ENCODE data around the gene ITFG1. TPM values are rescaled to one million over a fixed set of nuclear protein-coding genes. Genes with fewer than 3 reads are reported as not detected.

The ITFG1 gene
- total RNA-seq, 2 experiments from 2014 or later, result 18.0 to 18.5 TPM

- TF ChIP-seq, protein P1, sequence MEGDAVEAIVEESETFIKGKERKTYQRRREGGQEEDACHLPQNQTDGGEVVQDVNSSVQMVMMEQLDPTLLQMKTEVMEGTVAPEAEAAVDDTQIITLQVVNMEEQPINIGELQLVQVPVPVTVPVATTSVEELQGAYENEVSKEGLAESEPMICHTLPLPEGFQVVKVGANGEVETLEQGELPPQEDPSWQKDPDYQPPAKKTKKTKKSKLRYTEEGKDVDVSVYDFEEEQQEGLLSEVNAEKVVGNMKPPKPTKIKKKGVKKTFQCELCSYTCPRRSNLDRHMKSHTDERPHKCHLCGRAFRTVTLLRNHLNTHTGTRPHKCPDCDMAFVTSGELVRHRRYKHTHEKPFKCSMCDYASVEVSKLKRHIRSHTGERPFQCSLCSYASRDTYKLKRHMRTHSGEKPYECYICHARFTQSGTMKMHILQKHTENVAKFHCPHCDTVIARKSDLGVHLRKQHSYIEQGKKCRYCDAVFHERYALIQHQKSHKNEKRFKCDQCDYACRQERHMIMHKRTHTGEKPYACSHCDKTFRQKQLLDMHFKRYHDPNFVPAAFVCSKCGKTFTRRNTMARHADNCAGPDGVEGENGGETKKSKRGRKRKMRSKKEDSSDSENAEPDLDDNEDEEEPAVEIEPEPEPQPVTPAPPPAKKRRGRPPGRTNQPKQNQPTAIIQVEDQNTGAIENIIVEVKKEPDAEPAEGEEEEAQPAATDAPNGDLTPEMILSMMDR (IDR thresholded peaks at IDR 0.05), result no peak
- H3K27me3 Mint-ChIP-seq, result no peaks in the 10 kb centered on the region
These were observed 44.0 kb downstream of the ITFG1 start for GRCh38 chr16:47416869-47417268.

DNA sequence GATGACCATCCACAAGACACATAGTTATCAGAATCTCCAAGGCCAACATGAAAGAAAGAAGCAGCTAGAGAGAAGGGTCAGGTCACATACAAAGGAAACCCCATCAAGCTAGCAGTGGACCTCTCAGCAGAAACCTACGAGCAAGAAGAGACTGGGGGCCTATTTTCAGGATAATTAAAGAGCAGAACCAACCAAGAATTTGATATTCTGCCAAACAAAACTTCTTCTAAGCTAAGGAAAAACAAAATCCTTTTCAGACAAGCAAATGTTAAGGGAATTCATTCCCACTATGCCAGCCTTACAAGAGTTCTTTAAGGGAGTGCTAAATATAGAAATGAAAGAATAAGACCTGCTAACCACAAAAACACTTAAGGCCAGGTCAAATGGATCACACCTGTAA lies 47.8 kb downstream of the ITFG1 start:
- Mint-ChIP-seq H3K27ac (no peak overlapping the region), H3K27me3 (no peaks in the 10 kb centered on the region), H3K36me3 (ENCODE audit: low read depth) (peaks cover 65% of the 10 kb centered on the region), H3K4me3 (no peak overlapping the region), H3K4me1 (ENCODE audit: low read depth) (peaks cover 37% of the 10 kb centered on the region), H3K9me3 (no peaks in the 10 kb centered on the region)
- no peaks in the 10 kb centered on the region for H3K27me3 ChIP-seq (ENCODE audit: control insufficient read depth in 1 of 2, insufficient read depth in 2 of 2, low read length in 2 of 2)
- TF ChIP-seq, protein P1 (IDR thresholded peaks at IDR 0.05), result no peak
- H3K9me3 ChIP-seq (ENCODE audit: control insufficient read depth in 1 of 2, insufficient read depth in 1 of 2, low read length in 2 of 2), result no peaks in the 10 kb centered on the region
- H3K4me3 ChIP-seq (ENCODE audit: low read length), result no peak overlapping the region
- ChIA-PET CTCF (no interaction called here), POLR2A (no interaction called here)
- DNase-seq (no peak), ATAC-seq (ENCODE audit: poor library complexity) (no peak)
- H3K36me3 ChIP-seq (ENCODE audit: insufficient read depth, low read length), result no peaks in the 10 kb centered on the region
- peaks cover 11% of the 10 kb centered on the region for H3K4me1 ChIP-seq (ENCODE audit: insufficient read depth, low read length)
- intact Hi-C loops (cut with DNase I, micrococcal nuclease), result no loop called here
- H3K27ac ChIP-seq (ENCODE audit: low read depth in 1 of 2, low read length in 2 of 2), result no peak overlapping the region

More at GRCh38 chr16:47416869-47417268, 44.0 kb downstream of the ITFG1 start:
- H3K4me3 ChIP-seq (ENCODE audit: low read length), result no peak overlapping the region
- no peak for DNase-seq
- Mint-ChIP-seq H3K27ac (no peak overlapping the region), H3K36me3 (ENCODE audit: low read depth) (peaks cover 67% of the 10 kb centered on the region), H3K4me3 (no peak overlapping the region), H3K4me1 (ENCODE audit: low read depth) (peaks cover 22% of the 10 kb centered on the region), H3K9me3 (no peaks in the 10 kb centered on the region)
- ATAC-seq (ENCODE audit: poor library complexity), result no peak
- intact Hi-C loops (cut with DNase I, micrococcal nuclease), result no loop called here
- H3K9me3 ChIP-seq (ENCODE audit: control insufficient read depth in 1 of 2, insufficient read depth in 1 of 2, low read length in 2 of 2), result no peaks in the 10 kb centered on the region
- no peaks in the 10 kb centered on the region for H3K4me1 ChIP-seq (ENCODE audit: insufficient read depth, low read length)
- H3K27me3 ChIP-seq (ENCODE audit: control insufficient read depth in 1 of 2, insufficient read depth in 2 of 2, low read length in 2 of 2), result no peaks in the 10 kb centered on the region
- POLR2A ChIA-PET, result interaction anchor here (1.2 kb wide), 1 partner anchor 44 kb away, joined by 3 read pairs; the partner anchor contains the start of gene ITFG1
- CTCF ChIA-PET, result no interaction called here
- no peak overlapping the region for H3K27ac ChIP-seq (ENCODE audit: low read depth in 1 of 2, low read length in 2 of 2)
- H3K36me3 ChIP-seq (ENCODE audit: insufficient read depth, low read length), result peaks cover 7% of the 10 kb centered on the region

DNA sequence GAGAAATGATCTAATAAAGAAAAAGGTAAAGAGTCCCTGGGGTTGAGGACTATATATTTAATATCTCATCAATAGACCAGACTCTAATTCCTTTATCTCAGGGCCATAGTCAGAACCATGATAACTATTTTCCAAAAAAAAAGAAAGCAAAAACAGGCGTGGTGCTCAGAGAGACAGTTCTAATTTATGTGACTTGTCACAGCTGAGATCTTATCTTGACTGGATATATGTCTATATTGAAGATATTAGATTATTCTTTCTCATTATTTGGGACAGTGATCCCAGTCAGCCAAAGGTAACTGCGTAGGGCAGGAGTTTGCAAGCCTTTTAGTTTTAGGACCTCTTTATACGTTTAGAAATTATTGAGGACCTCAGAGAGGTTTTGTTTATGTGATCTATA lies 52.4 kb downstream of the ITFG1 start:
- ATAC-seq (ENCODE audit: poor library complexity), result no peak
- ChIA-PET CTCF (no interaction called here), POLR2A (no interaction called here)
- intact Hi-C loops (cut with DNase I, micrococcal nuclease), result no loop called here
- H3K9me3 ChIP-seq (ENCODE audit: control insufficient read depth in 1 of 2, insufficient read depth in 1 of 2, low read length in 2 of 2), result no peaks in the 10 kb centered on the region
- Mint-ChIP-seq H3K36me3 (ENCODE audit: low read depth) (peaks cover 50% of the 10 kb centered on the region), H3K27ac (no peak overlapping the region), H3K4me3 (no peak overlapping the region), H3K4me1 (ENCODE audit: low read depth) (peaks cover 29% of the 10 kb centered on the region), H3K27me3 (no peaks in the 10 kb centered on the region), H3K9me3 (no peaks in the 10 kb centered on the region)
- H3K27ac ChIP-seq (ENCODE audit: low read depth in 1 of 2, low read length in 2 of 2), result no peak overlapping the region
- no peak overlapping the region for H3K4me3 ChIP-seq (ENCODE audit: low read length)
- DNase-seq, result no peak
- peaks cover 11% of the 10 kb centered on the region for H3K4me1 ChIP-seq (ENCODE audit: insufficient read depth, low read length)
- TF ChIP-seq, protein P1 (IDR thresholded peaks at IDR 0.05), result no peak
- H3K27me3 ChIP-seq (ENCODE audit: control insufficient read depth in 1 of 2, insufficient read depth in 2 of 2, low read length in 2 of 2), result no peaks in the 10 kb centered on the region
- H3K36me3 ChIP-seq (ENCODE audit: insufficient read depth, low read length), result no peaks in the 10 kb centered on the region

All from CD4-positive, alpha-beta T cell (primary cell).